T47D (cell line): Measurements from ENCODE around the gene LCOR.
"Not testable (repeated sequence)": the region's sequence is repeated elsewhere in the genome, so short reads cannot be mapped to it uniquely, and the experiment has no call there.

Experiments used
- DNase-seq, 2 experiments: peaks; one replicate each; pipeline versions ENCODE4 v3.0.0 to v3.0.0-alpha.2; 2011 to 2012; ENCODE audit warnings: low read depth in 1 of 2, low spot score in 1 of 2
- JUND ChIP-seq: IDR thresholded peaks from 2 replicates; pipeline ENCODE4 v1.6.1; 2012; ENCODE audit warnings: low read depth
- in situ Hi-C: cut with HindIII; loops from 2 replicates; pipeline ENCODE4 v1.10.0; 2016; ENCODE audit warnings: low sequenced_read_pairs, low pct_unique_long_range_greater_than_20kb

Gene LCOR

DNA sequence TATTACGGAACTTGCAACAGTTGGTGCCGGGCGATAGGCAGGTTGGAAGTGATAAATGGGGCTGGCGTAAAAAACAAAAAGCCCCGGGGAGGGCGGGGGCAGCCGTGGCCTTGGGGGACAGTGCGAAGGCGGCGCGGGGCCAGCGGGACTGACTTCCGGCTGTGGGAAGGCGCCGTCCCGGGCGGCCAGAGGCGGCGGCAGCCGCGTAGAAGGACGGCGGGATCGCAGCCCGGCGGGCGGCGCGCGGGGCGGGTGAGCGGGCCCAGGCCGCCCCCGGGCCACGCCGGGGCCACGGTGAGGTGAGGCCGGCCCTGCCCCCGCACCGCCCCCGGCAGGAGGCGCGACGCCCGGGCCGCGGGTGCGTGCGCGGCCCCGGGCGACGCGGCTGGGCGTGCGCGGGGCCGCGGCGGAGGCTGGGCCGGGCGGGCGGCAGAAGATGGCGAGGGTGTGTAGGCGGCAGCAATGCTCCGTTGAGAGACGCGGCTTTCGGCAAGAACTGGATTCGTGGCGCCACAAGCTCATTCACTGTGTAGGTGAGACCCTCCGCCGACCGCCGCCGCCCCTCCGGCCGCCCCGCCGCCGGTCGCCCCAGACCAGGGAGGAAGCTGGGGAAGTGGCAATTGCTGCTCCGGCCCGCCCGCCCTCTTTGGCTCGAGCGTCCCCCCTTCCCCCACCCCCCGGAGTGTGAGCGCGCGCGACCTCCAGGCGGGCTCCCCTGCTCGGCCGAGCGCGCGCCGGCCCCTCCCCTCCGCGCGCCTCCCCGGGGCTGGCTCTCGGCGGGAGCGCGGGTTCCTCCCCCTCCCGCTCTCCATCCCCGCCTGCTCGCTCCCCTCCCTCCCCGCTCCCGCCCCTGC is at the start of gene LCOR:
TSS of gene LCOR (plus strand) at position 432 of the 854 bp plus-strand sequence. CDS start 116,760 bp downstream, outside the sequence.
- peak; percentile 95 to 98 for DNase-seq
- in situ Hi-C loops: no loop called here
- TF ChIP-seq JUND: no peak

DNA sequence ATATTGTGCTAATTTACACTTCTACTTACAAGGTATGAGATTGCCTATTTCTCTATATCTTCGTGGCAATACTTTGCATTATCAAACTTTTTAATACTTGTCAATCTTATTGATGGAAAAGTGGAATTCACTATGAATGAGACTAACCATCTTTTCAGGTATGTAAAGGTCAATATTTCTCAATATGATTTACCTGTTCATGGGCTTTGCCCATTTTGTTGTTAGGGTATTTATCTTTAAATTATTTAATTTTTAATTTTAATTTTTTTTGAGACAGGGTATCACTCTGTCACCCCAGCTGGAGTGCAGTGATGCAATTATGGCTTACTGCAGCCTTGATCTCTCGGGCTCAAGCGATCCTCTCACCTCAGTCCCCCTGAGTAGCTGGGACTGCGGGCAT is 47.8 kb upstream of the LCOR start:
- no peak for DNase-seq
- TF ChIP-seq JUND: no peak
- in situ Hi-C loops: no loop called here

DNA sequence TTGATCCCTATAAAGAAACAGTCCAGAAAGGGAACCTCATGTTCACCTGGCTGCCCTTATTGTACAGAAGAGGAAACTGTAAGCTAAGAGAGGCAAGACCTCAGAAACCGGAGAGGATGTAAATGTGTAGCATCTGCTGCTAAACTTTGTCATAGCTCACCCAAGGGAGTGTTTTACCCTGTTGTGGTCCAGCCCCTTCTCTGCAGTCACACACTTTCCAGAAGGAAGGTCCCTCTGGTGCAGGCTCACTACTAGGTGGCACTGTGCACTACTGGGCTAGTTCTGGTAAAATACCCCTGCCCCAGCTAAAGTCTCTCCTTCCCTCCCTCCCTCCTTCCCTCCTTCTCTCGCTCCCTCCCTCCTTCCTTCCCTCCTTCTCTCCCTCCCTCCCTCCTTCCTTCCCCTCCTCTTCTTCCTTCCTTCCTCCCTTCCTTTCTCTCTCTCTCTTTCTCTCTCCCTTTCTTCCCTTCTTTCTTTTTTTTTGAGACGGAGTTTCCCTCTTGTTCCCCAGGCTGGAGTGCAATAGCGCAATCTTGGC is 42.5 kb upstream of the LCOR start:
- in situ Hi-C loops: no loop called here
- no peak for TF ChIP-seq JUND
- DNase-seq: no peak

DNA sequence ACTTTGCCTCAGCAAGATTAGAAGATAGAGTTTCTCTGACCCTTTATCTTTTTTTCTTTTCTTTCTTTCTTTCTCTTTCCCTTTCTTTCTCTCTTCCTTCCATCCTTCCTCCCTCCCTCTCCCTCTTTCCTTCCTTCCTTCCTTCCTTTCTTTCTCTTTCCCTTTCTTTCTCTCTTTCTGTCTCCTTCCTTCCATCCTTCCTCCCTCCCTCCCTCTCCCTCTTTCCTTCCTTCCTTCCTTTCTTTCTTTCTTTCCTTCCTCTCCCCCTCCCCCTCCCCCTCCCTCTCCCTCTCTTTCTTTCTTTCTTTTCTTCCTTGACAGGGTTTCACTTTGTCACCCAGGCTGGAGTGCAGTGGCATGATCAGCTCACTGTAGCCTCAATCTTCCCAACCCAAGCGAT is 40.2 kb upstream of the LCOR start:
- TF ChIP-seq JUND: no peak
- in situ Hi-C loops: no loop called here
- DNase-seq: no peak

DNA sequence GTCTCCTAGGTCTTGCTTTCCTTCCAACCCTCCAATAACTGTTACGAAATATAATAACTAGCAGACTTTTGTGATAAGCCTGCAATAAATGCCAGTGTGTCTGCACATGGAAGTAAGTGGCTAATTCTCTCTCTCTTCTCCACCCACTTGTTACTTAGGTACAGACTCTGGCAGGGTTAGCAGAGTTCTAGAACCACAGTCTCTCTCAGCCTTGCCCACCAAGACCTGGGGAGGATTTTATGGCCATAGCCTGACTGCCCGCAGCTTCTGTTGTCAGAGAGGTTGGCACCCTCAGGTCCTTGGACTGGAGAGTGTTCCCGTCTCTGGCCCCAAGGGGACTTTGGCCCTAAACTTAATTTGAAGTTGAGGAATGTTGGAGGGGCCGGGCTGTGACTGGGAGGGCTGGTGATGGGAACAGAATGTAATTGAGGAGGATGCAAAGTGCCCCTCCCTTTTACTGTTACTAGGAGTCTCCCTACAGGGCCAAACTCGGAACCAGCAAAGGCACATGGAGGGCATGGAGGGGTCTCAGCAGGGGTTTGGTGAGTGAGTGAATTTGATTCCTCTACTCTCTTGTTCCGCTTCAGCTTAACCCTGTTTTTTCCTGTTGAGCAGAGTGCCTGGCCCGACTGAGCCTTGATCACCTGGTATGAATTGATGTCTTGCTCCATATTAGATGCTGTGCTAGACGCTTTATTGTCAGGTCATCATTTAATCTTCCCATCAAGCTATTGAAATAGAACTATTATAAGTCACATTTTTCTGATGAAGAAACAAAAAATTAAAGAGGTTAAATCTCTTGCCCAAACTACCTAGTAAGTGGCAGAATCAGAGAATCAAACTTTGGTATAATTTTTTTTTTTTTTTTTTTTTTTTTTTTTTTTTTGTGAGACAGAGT is 37.0 kb upstream of the LCOR start:
- no peak for DNase-seq

DNA sequence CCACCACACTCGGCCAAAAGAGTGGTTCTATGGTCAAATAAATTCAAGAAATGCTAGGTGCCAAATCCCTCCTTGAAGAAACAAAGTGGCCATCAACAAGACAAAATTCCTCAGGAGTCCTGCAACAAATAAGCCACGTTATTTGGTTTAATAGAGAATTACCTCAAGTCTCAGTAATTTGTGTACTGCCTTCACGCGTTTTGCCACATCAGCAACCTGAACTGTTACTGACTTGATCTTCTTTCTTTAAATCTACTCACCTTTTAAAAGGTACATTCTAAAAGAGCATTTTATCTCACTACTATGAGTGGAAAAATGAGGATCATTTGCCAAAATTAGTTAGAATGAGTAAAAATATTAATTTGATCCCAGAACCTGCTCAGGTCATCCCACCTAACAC is 34.6 kb upstream of the LCOR start:
- no peak for DNase-seq
- in situ Hi-C loops: no loop called here
- no peak for TF ChIP-seq JUND

More for the DNA sequence above, 37.0 kb upstream of the LCOR start:
- no peak for TF ChIP-seq JUND
- in situ Hi-C loops: no loop called here

DNA sequence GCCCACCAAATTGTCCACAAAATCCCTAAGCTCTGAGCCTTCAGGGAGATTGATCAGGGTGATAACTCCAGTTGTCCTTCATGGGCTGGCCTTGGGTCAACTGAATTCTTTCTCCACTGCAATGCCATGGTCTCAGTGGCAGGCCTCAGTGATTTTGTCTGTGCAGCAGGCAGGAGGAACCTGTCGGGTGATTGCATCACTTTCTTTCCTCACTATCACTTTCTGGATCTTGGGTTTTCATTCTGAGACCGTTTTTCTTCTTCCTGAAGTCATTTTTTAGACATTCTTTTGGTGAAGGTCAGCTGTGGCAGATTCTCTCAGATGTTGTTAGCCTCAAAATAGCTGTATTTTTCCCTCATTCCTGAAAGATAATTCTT is 28.8 kb upstream of the LCOR start:
- no peak for DNase-seq
- in situ Hi-C loops: no loop called here
- TF ChIP-seq JUND: no peak

DNA sequence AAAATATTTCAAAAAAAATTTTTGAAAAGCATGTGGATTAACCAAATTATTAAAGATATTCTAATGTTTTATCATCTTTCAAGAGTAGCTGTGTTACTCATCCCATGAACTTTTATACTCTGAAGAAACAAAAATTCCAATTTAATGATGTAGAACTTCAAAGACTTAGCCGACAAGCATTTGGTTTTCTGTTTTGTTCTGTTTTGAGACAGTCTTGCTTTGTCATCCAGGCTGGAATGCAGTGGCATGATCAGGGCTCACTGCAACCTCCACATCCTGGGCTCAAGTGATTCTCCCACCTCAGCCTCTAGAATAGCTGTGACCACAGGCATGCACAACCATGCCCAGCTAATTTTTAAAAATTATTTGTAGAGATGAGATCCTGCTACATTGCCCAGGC is 17.8 kb upstream of the LCOR start:
- in situ Hi-C loops: no loop called here
- no peak for DNase-seq

DNA sequence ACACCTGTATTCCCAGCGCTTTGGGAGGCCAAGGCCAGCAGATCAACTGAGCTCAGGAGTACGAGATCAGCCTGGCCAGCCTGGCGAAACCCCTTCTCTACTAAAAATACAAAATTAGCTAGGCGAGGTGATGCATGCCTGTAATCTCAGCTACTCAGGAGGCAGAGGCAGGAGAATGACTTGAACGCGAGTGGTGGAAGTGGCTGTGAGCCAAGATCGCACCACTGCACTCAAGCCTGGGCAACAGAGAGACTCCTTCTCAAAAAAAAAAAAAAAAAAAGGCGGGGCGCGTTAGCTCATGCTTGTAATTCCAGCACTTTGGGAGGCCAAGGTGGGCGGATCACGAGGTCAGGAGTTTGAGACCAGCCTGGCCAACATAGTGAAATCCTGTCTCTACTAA is 13.1 kb upstream of the LCOR start:
- DNase-seq, in situ Hi-C loops: not testable (repeated sequence)

More for the DNA sequence above, 17.8 kb upstream of the LCOR start:
- no peak for TF ChIP-seq JUND

DNA sequence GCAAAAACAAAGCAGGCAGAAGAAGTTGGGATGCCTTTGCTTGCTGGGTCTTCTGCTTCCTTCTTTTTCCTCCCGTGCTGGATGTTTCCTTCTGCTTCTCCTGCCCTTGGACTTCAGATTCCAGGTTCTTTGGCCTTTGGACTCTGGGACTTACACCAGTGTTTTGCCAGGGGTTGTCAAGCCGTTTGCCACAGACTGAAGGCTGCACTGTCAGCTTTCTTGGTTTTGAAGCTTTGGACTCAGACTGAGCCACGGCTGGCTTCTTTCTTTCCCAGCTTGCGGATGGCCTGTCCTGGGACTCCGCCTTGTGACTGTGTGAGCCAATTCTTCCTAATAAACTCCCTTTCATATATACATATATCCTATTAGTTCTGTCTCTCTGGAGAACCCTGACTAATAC is 11.3 kb upstream of the LCOR start:
- in situ Hi-C loops: no loop called here
- DNase-seq: no peak
- no peak for TF ChIP-seq JUND

DNA sequence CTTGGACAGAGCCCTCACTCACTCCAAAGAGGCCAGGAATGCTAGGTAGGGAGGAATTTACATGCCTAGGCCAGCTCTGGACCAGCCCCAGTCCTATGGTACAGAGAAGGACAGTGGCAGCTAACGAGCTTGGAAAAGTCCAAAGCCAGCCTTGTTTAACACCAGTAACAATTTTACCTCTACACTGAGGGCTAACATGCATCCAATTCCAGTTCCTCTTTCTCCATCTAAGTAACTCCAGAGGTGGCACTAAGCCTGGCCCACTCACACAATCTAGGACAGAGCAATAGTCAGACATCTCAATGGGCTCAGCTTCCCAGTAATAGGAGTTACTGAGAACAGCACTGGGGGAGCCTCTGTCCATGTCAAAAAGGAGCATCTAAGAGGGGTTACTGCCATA is 5.7 kb upstream of the LCOR start:
- no peak for TF ChIP-seq JUND

DNA sequence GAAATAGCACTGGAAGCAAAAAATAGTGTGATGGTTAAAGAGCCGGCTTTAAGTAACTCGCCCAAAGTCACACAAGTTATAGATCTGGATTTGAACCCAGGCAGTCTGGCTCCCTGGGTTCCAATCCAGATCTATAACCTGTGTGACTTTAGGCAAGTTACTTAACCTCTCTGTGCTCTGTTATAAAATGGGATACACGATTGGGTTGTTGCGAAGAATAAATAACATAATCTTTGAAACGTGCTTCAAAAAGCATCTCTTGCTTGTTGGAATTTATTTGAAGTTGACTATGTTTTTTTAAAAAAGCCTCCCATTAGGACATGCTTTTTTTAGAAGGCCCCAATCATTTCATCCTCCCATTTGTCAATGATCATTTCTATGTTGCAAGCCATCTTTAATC is 3.5 kb upstream of the LCOR start:
- no peak for DNase-seq
- TF ChIP-seq JUND: no peak
- in situ Hi-C loops: no loop called here

More for the DNA sequence above, 5.7 kb upstream of the LCOR start:
- no peak for DNase-seq
- in situ Hi-C loops: no loop called here
